C4-2B (cell line): ENCODE results near the gene TSGA10IP.

Source experiments
- H3K27ac ChIP-seq: fragments of 450-650 bp; 2 replicates; pipeline ENCODE4 v1.5.1; 2017
- CTCF ChIP-seq: fragments of 450-650 bp; conservative IDR thresholded peaks from 2 replicates; pipeline ENCODE4 v1.5.1; 2017; ENCODE audit warnings: mild to moderate bottlenecking
- ZFX ChIP-seq: fragments of 450-650 bp; IDR thresholded peaks from 2 replicates; pipeline ENCODE4 v1.6.1; 2017

Gene TSGA10IP

GRCh38 chr11:65987336-65987735, 42.1 kb downstream of the TSGA10IP start:
- TF ChIP-seq CTCF = no peak
- TF ChIP-seq ZFX = no peak

GRCh38 chr11:65988791-65989592, 43.7 kb downstream of the TSGA10IP start:
- H3K27ac ChIP-seq = no peak overlapping the region
- TF ChIP-seq ZFX (no peak), CTCF (peak; percentile 99)

More at GRCh38 chr11:65987336-65987735, 42.1 kb downstream of the TSGA10IP start:
- no peak overlapping the region for H3K27ac ChIP-seq

GRCh38 chr11:65992056-65992455, 46.8 kb downstream of the TSGA10IP start:
- no peak for TF ChIP-seq CTCF
- no peak for TF ChIP-seq ZFX
- H3K27ac ChIP-seq = no peak overlapping the region

GRCh38 chr11:65997286-65997685, 52.0 kb downstream of the TSGA10IP start:
- H3K27ac ChIP-seq = no peak overlapping the region
- TF ChIP-seq CTCF (no peak), ZFX (no peak)

GRCh38 chr11:66001942-66002647, 56.8 kb downstream of the TSGA10IP start, which contains the start of the genes BANF1 and EIF1AD:
BANF1 (plus strand) TSS chr11:66002503; CDS start chr11:66003251, 748 bp downstream.
EIF1AD (minus strand) TSS chr11:66002157; CDS start chr11:66000389, 1,768 bp downstream.
- peak; percentile 73; the same call in 1 of the 2 replicates for TF ChIP-seq ZFX
- no peak for TF ChIP-seq CTCF

GRCh38 chr11:66002648-66003225, 57.5 kb downstream of the TSGA10IP start:
- peak overlapping the region; percentile 84 for H3K27ac ChIP-seq
- TF ChIP-seq ZFX (no peak), CTCF (no peak)

More at GRCh38 chr11:66001942-66002647, 56.8 kb downstream of the TSGA10IP start, which contains the start of the genes BANF1 and EIF1AD:
- H3K27ac ChIP-seq = peak within 1 kb of the TSS; percentile 84

- TF ChIP-seq ZFX (no peak), CTCF (no peak)
- H3K27ac ChIP-seq = peak overlapping the region; percentile 84
Measured at GRCh38 chr11:66003291-66003690, 58.0 kb downstream of the TSGA10IP start.
